Astrocyte (in vitro differentiated cells and primary cell): Measurements from ENCODE around the gene BCR.

Experiments used
- EZH2 ChIP-seq: IDR thresholded peaks from 2 replicates; pipeline ENCODE4 v1.6.1; 2012; ENCODE audit warnings: mild to moderate bottlenecking, low read length, inconsistent platforms; ENCODE audit not compliant: insufficient read depth
- TF ChIP-seq, protein P1 (sequence below): IDR thresholded peaks from 2 replicates; pipeline ENCODE4 v1.5.1; 2011; ENCODE audit warnings: low read depth, mild to moderate bottlenecking, inconsistent platforms, low read length, moderate library complexity; ENCODE audit not compliant: insufficient read depth

DNA sequence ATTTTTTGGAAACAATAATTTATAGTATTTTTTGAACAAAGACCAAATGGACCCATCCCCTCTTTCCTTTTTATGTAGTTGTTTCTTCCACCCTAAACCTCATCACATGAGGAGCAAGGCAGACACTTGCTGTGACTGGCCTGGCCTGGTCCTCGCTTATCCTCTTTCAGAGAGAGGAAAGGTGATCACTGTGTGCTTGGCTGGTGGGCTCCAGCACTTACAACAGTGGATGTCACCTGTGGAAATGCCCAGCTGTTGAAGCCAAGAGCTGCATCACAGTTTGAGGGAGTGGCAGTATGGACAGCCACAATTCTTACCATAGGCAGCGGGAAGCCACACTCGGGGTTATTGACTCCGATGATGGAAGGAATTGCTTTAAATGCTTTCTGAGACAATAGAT is 185.7 kb downstream of the BCR start:
- no peak for TF ChIP-seq EZH2
- TF ChIP-seq, protein P1, sequence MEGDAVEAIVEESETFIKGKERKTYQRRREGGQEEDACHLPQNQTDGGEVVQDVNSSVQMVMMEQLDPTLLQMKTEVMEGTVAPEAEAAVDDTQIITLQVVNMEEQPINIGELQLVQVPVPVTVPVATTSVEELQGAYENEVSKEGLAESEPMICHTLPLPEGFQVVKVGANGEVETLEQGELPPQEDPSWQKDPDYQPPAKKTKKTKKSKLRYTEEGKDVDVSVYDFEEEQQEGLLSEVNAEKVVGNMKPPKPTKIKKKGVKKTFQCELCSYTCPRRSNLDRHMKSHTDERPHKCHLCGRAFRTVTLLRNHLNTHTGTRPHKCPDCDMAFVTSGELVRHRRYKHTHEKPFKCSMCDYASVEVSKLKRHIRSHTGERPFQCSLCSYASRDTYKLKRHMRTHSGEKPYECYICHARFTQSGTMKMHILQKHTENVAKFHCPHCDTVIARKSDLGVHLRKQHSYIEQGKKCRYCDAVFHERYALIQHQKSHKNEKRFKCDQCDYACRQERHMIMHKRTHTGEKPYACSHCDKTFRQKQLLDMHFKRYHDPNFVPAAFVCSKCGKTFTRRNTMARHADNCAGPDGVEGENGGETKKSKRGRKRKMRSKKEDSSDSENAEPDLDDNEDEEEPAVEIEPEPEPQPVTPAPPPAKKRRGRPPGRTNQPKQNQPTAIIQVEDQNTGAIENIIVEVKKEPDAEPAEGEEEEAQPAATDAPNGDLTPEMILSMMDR = no peak
